Eye (tissue), 1 donor: ENCODE data around the gene MACROD2.
"Not testable (repeated sequence)": the region's sequence is repeated elsewhere in the genome, so short reads cannot be mapped to it uniquely, and the experiment has no call there.

Experiments used
- DNase-seq: peaks from one replicate; pipeline ENCODE4 v3.0.0-alpha.2; 2015

MACROD2 gene

DNA sequence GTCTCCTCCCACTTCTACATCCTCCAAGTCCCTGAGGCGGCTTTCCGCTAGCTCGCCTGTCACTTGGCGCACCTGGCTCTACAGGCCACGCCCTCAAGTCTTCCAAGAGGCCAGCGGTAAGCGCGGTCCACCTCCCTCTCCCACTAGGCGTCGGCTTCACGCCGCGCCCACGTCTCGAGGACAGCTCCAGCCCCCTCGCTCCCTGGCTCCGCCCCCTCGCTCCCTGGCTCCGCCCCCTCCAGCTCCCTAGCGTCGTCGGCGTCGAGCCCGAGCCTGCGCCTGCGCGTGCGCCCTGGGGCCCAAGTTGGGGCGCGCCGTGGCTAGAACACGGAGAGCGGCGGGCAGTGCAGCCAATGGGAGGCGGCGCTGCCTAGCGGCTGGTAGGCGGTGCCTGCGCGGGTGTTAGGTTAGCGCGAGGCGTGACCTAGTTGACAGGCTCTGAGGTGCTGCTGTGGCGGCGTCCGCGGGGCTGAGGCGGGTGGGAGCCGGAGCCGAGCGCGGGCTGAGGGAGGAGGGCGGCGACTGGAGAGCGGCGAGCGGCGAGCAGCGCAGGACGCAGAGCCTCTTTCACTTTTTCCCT is at the start of gene MACROD2:
TSS of gene MACROD2 (plus strand) at position 431 of the 580 bp plus-strand sequence.
- peak; percentile 98 for DNase-seq

DNA sequence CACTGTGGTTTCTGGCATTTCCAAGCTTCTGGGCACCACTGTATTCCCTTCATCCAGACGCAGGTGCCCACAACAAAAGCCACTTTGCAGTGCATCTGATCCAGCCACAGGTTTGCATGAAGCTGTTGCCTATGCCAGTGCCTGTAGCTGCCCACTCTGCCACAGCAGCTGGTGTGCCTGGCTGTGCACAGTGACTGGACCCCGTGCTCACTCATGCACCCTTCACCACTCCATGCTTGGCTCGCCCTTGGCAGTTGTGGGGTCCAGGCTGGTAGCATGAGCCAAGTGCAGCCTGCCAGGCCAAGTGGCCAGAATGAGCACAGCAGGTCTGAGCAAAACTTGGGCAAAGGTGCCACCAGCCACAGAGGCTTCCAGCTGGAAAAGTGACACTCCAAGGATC is 47.6 kb upstream of the MACROD2 start:
- no peak for DNase-seq

GRCh38 chr20:13953227-13953626 is 42.1 kb upstream of the MACROD2 start:
- no peak for DNase-seq

DNA sequence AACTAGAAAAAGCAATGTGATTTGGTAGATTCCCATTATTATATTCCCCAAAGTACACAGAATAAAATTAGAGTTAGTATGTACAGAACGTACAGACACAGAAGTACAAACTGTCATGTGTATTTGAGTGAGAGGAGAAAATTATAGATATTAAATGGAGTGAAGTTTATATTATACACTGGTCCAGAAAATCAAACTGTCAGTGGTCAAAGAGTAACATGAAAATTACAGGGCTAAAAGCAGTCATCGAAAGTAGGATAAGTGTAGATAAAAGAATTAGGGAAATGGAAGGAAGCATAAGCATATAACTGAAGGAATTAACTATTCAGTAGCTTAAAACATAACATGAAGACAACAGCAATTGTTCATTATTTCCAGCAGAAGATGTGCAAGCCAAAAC is 35.2 kb upstream of the MACROD2 start:
- DNase-seq: no peak

DNA sequence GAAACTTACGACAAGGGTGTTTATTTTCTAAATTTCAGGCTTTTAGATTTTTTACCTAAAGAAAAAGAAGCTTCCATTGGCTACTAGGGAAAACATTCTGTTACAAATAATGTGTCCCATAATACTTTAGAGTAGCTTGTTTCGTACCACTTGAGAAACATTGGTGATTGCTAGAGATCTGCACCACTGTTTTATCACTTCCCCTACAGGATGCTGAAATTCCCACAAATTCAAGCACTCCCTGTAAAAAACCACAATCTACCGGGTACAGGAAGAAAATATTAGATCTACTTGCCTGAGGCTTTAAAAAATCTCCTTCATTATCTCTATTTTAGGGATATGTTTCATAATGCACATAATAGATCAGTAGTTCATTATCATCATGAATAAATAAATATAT is 34.8 kb upstream of the MACROD2 start:
- DNase-seq: no peak

DNA sequence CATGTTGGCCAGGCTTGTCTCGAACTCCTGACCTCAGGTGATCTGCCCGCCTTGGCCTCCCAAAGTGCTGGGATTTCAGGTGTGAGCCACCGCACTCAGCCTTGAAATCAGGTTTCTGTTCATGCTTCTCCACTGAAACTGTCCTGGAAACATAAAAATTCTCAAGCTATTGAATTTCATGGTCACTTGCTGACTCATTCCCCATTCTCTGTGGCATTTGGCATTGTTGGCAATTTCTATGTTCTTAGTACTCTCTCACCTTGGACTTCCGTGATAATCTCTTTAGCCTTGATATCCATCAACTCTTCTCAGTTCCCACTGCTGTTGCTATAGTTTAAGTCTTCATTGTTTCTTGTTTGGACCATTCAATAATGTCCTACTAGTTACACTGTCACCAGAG is 11.1 kb upstream of the MACROD2 start:
- DNase-seq: no peak

DNA sequence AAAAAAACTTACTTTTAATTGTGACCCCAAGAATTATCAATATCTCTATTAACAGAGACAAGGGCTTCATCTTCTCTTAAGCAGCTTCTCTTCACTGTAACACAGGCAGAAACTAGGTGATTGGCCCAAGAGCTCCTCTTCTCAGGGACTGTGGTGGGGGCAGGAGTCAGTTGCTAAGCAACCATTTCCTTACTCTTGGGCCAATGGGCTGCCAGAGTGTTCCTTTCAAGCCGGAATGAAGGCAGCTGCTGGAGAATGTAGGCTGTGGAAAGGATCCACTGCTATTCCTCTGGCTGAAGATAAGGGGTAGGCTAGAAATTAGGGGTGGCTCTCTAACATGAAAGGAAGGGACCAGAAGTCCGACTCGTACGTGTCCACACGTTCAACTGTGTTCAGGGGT is 4.9 kb upstream of the MACROD2 start, which contains the start of gene SEL1L2:
TSS of gene SEL1L2 (minus strand) at position 150 of the 400 bp plus-strand sequence. CDS start at position 70, 80 bp downstream.
- DNase-seq: peak; percentile 59

DNA sequence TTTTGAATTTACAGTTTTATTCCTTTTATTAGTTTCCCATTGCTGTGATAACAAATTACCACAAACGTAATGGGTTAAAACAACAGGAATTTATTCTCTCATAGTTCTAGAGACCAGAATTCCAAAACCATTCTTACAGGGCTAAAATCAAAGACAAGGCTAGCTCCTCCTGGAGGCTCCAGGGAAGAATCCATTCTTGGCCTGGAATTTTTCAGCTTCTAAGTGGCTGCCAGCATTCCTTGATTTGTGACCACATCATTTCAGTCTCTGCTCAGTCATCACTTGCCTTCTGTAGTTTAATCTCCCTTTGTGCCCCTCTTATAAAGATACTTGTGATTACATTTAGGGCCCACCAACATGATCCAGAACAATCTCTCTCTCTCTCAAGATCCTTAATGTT is 4.0 kb upstream of the MACROD2 start:
- no peak for DNase-seq

- DNase-seq: not testable (repeated sequence)
Observed at GRCh38 chr20:13991955-13992354, 3.4 kb upstream of the MACROD2 start.

- DNase-seq: peak; percentile 78
Observed at GRCh38 chr20:13995841-13996240, 525 bp downstream of the MACROD2 start.

DNA sequence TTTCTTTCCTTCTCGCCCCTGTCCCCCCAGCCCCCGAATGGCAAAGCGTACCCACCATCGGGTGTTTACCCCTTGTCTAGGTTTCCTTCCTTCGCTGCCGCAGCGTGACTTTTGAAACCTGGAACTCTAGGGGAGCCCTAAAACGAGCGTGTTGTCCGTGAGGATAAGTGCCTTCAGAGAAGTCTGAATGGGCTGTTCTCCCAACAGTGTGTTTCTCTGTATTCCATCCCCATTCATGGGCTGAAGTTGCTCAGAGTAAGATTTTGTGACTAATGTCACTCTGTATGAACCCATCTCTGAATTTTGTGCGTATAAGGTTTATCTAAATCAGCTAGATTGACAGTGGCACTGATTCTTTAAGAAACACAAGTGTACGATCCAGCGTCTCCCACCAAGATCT is 949 bp downstream of the MACROD2 start:
- peak; percentile 65 for DNase-seq

GRCh38 chr20:14000917-14001316 is 5.6 kb downstream of the MACROD2 start:
- no peak for DNase-seq

DNA sequence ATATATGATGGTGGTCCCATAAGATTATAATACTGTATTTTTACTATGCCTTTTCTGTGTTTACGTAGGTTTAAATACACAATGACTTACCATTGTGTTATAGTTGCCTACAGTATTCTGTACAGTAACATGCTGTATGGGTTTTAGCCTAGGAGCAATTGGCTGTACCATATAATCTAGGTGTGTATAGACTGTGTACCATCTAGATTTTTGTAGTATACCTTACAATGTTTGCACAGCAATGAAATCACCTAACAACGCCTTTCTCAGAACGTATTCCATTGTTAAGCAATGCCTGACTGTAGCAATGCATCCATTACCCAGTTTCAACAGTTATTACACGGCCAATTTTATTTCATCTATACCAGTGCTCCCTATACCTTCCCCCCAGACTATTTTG is 10.7 kb downstream of the MACROD2 start:
- DNase-seq: no peak

DNA sequence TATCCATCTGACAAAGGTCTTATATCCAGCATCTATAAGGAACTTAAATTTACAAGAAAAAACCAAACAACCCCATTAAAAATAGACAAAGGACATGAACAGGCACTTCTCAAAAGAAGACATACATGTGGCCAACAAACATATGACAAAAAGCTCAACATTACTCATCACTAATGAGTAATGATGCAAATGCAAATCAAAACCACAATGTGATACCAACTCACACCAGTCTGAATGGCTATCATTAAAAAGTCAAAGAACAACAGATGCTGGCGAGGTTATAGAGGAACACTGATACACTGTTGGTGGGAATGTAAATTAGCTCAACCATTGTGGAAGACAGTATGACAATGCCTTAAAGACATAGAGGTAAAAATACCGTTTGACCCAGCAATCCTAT is 13.9 kb downstream of the MACROD2 start:
- no peak for DNase-seq

DNA sequence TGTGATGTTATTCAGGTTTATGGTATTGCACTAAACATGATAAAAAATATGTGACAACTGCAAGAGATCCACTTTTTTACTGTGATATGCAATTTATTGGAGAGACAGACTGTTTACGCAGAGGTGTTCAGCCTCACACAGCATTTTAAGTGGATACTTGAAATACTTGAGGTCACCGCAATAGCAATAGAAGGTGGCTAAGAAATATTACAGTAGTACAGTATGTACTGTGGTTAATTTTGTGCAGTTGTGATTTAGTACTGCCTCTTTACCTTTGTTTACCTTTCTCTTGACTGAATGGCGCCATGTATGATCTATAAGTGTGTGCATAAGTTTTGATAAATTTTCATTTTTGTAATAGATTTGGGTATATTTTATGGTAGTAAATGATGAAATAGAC is 17.4 kb downstream of the MACROD2 start:
- no peak for DNase-seq

GRCh38 chr20:14030991-14031390 is 35.7 kb downstream of the MACROD2 start:
- DNase-seq: no peak

DNA sequence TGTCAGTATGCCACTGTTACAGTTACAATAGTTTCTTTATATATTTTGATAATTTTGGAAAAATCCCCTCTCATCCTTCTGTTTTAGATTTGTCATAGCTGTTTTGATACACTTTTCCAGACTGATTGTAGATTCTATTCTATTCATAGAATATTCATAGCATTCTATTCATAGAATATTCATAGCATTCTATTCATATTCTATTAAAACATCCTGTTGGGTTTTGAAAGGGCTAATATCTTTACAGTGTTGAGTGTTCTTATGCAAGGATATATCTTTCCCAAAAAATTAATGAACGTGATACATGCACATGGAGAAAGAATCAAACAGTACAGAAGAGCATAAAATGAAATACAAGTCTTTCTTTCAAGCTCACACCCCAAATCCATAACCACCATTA is 38.0 kb downstream of the MACROD2 start:
- no peak for DNase-seq

- DNase-seq: no peak
Observed at GRCh38 chr20:14036567-14036966, 41.3 kb downstream of the MACROD2 start.

GRCh38 chr20:14044712-14045276 is 49.5 kb downstream of the MACROD2 start:
- DNase-seq: not testable (repeated sequence)

DNA sequence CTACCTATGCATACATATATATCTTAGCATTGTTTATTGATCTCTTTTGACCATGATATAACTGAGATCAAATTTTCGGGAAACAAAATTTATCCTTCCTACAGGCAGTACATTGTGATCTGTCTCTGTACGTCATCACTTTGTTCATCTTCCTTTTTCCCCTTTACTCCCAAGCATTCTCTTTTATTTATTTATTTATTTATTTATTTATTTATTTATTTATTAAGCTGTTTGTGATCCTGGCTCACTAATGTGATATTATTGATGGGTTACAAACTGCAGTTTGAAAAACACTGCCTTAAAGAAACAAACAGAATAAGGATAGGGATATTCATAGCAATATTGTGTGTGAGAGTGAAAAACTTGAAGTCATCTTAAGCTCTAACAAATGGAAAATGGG is 51.2 kb downstream of the MACROD2 start:
- no peak for DNase-seq

GRCh38 chr20:14049111-14049510 is 53.8 kb downstream of the MACROD2 start:
- DNase-seq: no peak

- no peak for DNase-seq
Observed at GRCh38 chr20:14051454-14051853, 56.1 kb downstream of the MACROD2 start.

DNA sequence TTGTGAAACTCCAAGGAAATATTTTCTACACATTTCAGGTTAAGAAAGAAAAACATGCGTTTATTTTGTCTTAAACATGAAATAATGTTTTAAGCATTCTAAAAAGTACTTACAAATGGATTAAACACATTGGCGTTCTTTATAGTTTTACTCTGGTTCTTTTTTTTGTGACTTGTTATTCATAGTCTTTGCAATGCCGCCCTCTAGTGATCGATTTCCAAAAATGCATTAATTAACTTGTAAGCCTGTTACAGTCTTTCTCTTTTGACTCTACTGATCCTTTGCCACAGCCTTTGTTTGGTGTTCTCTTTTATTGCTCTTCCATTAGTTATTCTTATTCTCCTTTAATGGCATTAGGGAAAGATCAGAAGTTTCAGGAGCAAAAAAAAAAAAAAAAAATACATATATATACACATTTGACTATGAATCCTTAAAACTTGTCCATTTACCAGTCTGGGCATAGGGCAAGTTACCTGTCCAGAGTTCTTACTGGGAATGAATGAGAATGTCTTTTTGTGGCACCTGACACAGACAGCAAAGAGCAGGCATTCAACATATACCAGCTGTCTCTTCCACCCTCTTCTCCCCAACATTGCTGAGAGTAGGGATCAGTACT is 59.9 kb downstream of the MACROD2 start:
- DNase-seq: peak; percentile 91

DNA sequence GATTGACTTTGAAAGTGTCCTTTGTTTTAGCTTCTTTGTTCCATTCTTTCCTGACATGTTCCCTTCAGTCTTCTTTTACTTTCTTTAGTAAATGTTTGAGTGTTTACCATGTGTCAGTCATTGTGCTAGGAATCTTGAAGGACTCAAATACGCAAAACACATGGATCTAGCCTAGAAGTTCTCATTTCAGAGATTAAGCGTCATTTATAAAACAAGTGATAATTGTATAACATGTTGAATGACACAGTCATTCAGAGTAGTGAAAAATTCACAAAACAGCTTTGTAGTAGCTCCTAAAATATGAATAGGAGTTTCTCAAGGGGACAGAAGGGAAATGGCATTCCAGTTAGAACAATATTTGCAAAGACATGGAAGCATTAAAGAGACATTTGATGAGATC is 66.9 kb downstream of the MACROD2 start:
- DNase-seq: no peak

DNA sequence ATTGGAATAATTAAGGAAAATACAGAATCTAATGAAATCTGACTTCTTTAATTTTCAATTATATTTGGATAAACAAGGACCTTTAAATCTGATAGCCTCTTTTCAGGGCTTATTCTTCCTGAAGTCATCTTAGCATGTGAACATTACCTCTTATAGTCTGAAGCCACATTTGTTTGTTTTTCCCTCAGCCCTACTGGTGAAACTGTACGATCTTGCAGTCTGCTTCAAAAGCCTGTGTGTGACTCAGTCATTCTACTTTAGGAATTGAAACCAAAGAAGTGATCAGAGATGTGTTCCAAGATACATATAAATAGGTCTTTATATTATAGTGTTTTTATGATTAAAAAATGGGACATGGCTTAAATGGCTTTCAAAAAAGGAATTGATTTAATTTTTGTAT is 67.5 kb downstream of the MACROD2 start:
- no peak for DNase-seq
